GM12873 (cell line): ENCODE measurements around the gene NSMCE1.

Source experiments
- TF ChIP-seq, protein P1 (sequence below): IDR thresholded peaks from 2 replicates; pipeline ENCODE4 v1.5.1; 2012; ENCODE audit warnings: low read depth, mild to moderate bottlenecking, moderate library complexity, low read length, control low read depth; ENCODE audit not compliant: insufficient read depth; ENCODE audit errors: missing control alignments

The NSMCE1 gene

DNA sequence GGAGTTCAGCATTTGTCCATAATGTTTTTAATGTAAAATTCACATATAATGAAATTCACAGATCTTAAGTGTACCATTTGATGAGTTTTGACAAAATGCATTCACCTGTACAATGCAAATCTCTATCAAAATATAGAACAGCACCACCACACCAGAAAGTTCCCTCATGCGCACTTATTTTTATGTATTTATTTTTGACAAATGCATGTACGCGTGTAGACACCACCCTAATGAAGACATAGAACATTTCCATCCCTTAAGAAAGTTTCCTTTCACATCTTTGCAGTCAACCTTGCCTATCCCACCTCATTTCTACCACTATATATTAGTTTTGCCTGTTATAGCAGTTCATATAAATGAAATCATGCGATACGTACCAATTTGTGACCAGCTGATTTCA, 29.6 kb upstream of the NSMCE1 start:
- TF ChIP-seq, protein P1, sequence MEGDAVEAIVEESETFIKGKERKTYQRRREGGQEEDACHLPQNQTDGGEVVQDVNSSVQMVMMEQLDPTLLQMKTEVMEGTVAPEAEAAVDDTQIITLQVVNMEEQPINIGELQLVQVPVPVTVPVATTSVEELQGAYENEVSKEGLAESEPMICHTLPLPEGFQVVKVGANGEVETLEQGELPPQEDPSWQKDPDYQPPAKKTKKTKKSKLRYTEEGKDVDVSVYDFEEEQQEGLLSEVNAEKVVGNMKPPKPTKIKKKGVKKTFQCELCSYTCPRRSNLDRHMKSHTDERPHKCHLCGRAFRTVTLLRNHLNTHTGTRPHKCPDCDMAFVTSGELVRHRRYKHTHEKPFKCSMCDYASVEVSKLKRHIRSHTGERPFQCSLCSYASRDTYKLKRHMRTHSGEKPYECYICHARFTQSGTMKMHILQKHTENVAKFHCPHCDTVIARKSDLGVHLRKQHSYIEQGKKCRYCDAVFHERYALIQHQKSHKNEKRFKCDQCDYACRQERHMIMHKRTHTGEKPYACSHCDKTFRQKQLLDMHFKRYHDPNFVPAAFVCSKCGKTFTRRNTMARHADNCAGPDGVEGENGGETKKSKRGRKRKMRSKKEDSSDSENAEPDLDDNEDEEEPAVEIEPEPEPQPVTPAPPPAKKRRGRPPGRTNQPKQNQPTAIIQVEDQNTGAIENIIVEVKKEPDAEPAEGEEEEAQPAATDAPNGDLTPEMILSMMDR: no peak

DNA sequence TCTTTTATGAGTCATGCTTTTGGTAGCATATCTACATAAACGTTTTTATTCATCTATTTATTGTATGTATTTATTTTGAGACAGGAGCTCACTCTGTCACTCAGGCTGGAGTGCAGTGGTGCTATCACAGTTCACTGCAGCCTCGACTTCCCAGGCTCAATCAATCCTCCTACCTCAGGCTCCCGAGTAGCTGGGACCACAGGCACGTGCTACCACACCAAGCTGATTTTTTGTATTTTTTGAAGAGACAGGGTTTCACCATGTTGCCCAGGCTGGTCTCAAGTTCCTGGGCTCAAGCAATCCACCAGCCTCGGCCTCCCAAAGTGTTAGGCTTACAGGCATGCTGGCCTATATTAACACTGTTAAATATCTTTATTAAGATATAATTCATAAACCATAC, 24.8 kb upstream of the NSMCE1 start:
- TF ChIP-seq, protein P1: no peak

DNA sequence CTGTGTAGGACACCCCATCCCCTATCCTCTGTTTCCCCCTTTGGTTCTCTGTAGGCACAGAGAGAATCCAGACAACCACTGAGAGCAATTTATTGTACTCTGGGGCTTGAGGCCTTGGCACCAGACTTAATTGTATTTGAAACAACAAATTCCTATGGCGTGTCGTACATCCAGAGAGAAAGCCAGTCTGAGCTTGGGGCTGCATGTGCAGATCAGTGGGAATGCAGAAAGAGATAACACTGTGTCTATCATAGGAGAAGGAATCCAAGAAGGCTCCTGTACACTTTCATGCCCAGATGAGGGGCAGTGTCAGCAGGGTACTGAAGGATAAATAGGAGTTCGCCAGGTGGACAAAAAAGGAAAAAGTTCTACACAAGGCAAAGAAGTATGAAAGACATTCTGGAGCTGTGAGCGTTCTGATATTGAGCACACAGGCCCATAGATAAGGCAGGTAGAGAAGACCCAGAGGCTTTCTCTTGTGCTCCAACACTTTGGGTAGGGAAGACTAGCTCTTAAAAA, 23.2 kb upstream of the NSMCE1 start:
- TF ChIP-seq, protein P1: no peak

DNA sequence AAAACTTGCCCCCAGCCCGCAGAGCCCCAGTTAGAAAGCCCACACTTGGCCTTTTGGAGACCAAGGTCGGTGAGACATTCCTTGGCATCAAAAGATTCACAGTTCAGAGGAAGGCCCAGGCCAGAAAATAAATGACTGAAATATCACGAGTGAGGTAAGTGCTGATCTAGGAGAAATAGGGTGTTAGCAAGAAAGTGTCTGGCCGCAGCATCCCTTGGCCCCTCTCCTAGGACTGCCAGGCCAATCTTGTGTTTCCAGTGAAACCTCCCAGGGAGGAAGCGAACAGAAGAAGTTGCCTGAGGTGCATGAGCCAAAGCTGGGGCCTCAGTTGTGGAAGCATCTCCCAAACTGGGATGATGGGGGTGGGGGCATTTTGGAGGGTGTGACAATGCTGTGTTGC, 22.5 kb upstream of the NSMCE1 start:
- TF ChIP-seq, protein P1: no peak

DNA sequence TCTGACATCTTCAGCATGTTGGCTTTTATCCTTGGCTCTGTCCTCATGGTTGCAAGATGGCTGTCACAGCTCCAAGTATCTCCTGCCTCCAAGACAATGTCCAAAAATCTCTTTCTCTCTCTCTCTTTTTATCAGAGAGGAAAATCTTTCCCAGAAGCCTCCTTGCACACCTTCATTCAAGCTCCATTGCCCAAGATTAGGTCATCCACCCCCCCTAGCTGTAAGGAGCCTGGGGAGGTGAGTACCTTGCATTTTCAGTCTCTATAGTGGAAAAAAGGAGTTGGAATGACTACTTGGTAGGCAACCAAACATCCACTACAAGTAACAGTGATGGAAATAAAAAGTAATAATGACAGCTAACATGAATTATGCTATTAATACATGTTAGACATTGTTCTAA, 22.0 kb upstream of the NSMCE1 start:
- TF ChIP-seq, protein P1: no peak

DNA sequence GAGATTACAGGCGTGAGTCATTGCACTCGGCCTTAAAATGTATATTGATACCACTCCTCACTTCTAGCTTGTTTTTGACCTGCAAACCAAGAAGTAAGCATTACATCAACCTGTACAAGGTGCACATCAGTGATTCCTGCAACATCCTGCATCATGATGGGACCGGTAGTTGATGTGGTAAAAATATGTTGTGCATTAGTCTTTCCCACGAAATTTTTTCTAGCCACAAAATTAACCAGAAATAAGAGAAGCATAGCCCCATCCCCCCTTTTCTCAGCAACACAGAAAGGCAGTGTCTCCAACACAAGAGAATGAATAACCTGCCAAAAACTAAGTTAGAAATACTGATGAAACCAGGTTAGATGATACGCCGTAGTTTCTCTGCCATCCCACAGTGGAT, 21.1 kb upstream of the NSMCE1 start:
- TF ChIP-seq, protein P1: no peak

DNA sequence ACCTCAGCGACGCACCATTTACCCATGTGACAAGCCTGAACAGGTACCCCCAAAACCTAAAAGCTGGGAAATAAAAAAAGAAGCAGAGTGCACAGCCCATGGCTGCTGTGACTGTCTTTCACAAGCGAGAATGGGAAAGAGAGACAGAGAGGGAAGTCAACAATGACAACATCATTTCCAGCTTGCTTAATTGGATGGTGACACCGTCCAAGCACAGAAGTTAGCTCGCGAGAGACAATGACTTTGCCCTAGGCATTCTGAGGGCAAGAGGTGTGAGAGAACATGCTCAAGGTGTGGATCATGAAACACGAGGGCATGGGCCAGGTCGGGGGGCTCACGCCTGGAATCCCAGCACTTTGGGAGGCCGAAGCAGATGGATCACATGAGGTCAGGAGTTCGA, 19.3 kb upstream of the NSMCE1 start:
- TF ChIP-seq, protein P1: no peak
